ENCODE measurements around the gene GPR132. TPM values are rescaled to one million over a fixed set of nuclear protein-coding genes. Genes with fewer than 3 reads are reported as not detected.

The GPR132 gene
- total and polyA plus RNA-seq, 9 of the 15 experiments (the other 6 are each of a cell fraction or from before 2014, with no cell fraction given) = 0.01 to 1.1 (median 0.25) TPM; not detected in 1

DNA sequence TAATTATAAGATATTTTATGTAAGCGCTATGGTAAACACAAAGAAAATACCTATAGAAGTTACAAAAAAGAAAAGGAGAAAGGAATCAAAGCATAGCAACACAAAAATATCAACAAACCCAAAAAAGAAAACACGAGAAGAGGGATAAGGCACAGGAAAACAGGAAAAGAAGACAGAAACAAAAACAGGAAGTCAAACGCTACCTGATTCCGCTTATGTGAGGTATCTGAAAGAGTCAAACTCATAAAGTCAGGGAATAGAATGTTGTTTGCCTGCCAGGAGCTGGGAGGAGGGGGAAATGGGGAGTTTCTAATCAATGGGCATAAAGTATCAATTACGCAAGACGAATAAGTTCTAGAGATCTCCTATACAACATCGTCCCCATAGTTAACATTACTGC lies 39.9 kb upstream of the GPR132 start:
- Histone ChIP-seq H3K27ac (ENCODE audit: extremely low read depth, low read depth, low read length) (no peak overlapping the region), H4K20me1 (replicated peaks; ENCODE audit: control insufficient read depth, insufficient read depth, low read length) (no peaks in the 10 kb centered on the region), H3K9me1 (ENCODE audit: control insufficient read depth, insufficient read depth, low read length) (no peaks in the 10 kb centered on the region), H3K4me2 (ENCODE audit: insufficient read depth, low read length) (no peak overlapping the region), H3K36me3 (ENCODE audit: control insufficient read depth, insufficient read depth, low read length) (no peaks in the 10 kb centered on the region), H3K79me2 (ENCODE audit: control insufficient read depth, insufficient read depth, low read length) (no peaks in the 10 kb centered on the region), H3K9me3 (replicated peaks; ENCODE audit: control insufficient read depth, insufficient read depth, low read depth, low read length) (peaks cover under 1% of the 10 kb centered on the region; the same call in 1 of the 2 replicates), H3K27me3 (ENCODE audit: control insufficient read depth in 2 of 2, insufficient read depth in 2 of 2, low read length in 2 of 2) (peaks cover 9 to 13% of the 10 kb centered on the region in 2 experiments; a peak in 4 of 5 replicates), H2AFZ (ENCODE audit: low read depth, low read length) (no peak overlapping the region), H3K4me3 (no peak overlapping the region), H3K9ac (ENCODE audit: insufficient read depth in 1 of 2, low read depth in 2 of 2, low read length in 2 of 2) (no peak overlapping the region), H3K4me1 (replicated peaks in 1 of 2; ENCODE audit: control insufficient read depth in 2 of 2, insufficient read depth in 2 of 2, low read length in 2 of 2) (no peaks in the 10 kb centered on the region)
- ChIA-PET POLR2A (interaction anchor here (1.2 kb wide), 1 partner anchor 10 kb away, joined by 3 read pairs; no protein-coding TSS in a partner anchor), CTCF (ENCODE audit: low intra/inter-chr PET ratio) (no interaction called here)
- DNase-seq (ENCODE audit: extremely low read depth in 1 of 4, low spot score in 3 of 4) (no peak), FAIRE-seq (no peak), ATAC-seq (no peak)
- in situ Hi-C loops (cut with MboI) = no loop called here
- WGBS (ENCODE audit: insufficient coverage, low coverage, missing lambda C conversion rate) = 6% methylated on average over 7 of the region's 7 CpGs
- BruUV-seq (replicated peaks) = no TSS peak
- no peak for TF ChIP-seq HMGXB4 (CRISPR knock-in tag; IDR thresholded peaks at IDR 0.05)
- peak; percentile 71 for TF ChIP-seq SPI1 (IDR thresholded peaks at IDR 0.05; ENCODE audit: borderline replicate concordance, low read depth, low read length)
- no peak for TF ChIP-seq RB1 (IDR thresholded peaks at IDR 0.05; ENCODE audit: low read depth)
- intact Hi-C loops (cut with micrococcal nuclease) = no loop called here

- no peak overlapping the region for H3K4me2 ChIP-seq (ENCODE audit: insufficient read depth, low read length)
- H3K27me3 ChIP-seq (ENCODE audit: control insufficient read depth in 2 of 2, insufficient read depth in 2 of 2, low read length in 2 of 2) = peaks cover 13 to 18% of the 10 kb centered on the region in 2 experiments; a peak in 4 of 5 replicates
- H3K4me1 ChIP-seq (replicated peaks in 1 of 2; ENCODE audit: control insufficient read depth in 2 of 2, insufficient read depth in 2 of 2, low read length in 2 of 2) = peaks cover 0 to under 1% of the 10 kb centered on the region in 2 experiments; a peak in 2 of 5 replicates
- 0% methylated on average over 3 of the region's 3 CpGs for WGBS (ENCODE audit: insufficient coverage, low coverage, missing lambda C conversion rate)
- ATAC-seq (no peak), DNase-seq (ENCODE audit: extremely low read depth in 1 of 4, low spot score in 3 of 4) (no peak), FAIRE-seq (no peak)
- in situ Hi-C loops (cut with MboI) = no loop called here
- TF ChIP-seq FIP1L1 (IDR thresholded peaks at IDR 0.05; ENCODE audit: low read depth, low read length, poor library complexity, severe bottlenecking) (no peak), TCF7 (IDR thresholded peaks at IDR 0.05; ENCODE audit: borderline replicate concordance) (no peak), JUNB (CRISPR knock-in tag; conservative IDR thresholded peaks at IDR 0.05) (no peak)
- POLR2A ChIA-PET = no interaction called here
- no peaks in the 10 kb centered on the region for H3K9me1 ChIP-seq (ENCODE audit: control insufficient read depth, insufficient read depth, low read length)
- BruUV-seq (replicated peaks) = no TSS peak
- H3K4me3 ChIP-seq = no peak overlapping the region
- intact Hi-C loops (cut with micrococcal nuclease) = no loop called here
- H3K79me2 ChIP-seq (ENCODE audit: control insufficient read depth, insufficient read depth, low read length) = no peaks in the 10 kb centered on the region
- no peaks in the 10 kb centered on the region for H3K36me3 ChIP-seq (ENCODE audit: control insufficient read depth, insufficient read depth, low read length)
- H3K9ac ChIP-seq (ENCODE audit: insufficient read depth in 1 of 2, low read depth in 2 of 2, low read length in 2 of 2) = no peak overlapping the region
- CTCF ChIA-PET (ENCODE audit: low intra/inter-chr PET ratio) = no interaction called here
- H3K27ac ChIP-seq (ENCODE audit: extremely low read depth, low read depth, low read length) = no peak overlapping the region
- H3K9me3 ChIP-seq (replicated peaks; ENCODE audit: control insufficient read depth, insufficient read depth, low read depth, low read length) = peaks cover 4% of the 10 kb centered on the region
- no peak overlapping the region for H2AFZ ChIP-seq (ENCODE audit: low read depth, low read length)
- H4K20me1 ChIP-seq (replicated peaks; ENCODE audit: control insufficient read depth, insufficient read depth, low read length) = no peaks in the 10 kb centered on the region
These were observed 37.7 kb upstream of the GPR132 start for GRCh38 chr14:105102893-105103292.

Data from K562 (cell line).